Measurements from ENCODE around the gene TRIM2.

DNA sequence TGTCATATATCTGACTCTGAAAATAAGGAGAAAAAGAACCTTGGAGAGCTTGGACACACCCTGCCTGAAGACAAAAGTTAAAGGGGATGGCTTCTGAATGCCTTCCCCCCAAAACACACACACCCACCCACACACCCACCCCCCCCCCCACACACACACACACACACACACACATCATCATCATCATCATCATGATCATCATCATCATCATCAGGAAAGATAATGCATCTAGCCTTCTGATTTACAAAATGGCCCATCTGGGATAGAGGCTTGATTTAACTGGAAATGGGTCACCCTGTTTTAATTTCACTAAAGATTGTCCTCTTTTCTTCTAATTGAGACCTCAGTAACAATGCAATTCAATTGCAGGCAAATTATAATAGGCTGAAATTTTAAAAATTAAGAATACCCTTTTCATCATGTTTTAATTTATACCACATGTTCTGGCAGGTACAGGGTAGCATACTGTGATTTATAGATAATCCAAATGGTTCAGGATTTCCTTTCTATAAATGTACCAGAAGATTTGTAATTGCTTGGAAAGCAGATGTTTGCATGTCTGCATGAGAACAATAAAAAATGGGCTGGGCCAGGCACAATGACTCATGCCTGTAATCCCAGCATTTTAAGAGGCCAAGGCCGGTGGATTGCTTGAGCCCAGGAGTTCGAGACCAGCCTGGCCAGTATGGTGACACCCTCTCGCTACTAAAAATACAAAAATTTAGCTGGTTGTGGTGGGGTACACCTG, 56.5 kb downstream of the TRIM2 start:
- no peak for TF ChIP-seq EZH2 (IDR thresholded peaks at IDR 0.05; ENCODE audit: borderline replicate concordance, low read depth, low read length, poor library complexity, severe bottlenecking)
- TF ChIP-seq, protein P1, sequence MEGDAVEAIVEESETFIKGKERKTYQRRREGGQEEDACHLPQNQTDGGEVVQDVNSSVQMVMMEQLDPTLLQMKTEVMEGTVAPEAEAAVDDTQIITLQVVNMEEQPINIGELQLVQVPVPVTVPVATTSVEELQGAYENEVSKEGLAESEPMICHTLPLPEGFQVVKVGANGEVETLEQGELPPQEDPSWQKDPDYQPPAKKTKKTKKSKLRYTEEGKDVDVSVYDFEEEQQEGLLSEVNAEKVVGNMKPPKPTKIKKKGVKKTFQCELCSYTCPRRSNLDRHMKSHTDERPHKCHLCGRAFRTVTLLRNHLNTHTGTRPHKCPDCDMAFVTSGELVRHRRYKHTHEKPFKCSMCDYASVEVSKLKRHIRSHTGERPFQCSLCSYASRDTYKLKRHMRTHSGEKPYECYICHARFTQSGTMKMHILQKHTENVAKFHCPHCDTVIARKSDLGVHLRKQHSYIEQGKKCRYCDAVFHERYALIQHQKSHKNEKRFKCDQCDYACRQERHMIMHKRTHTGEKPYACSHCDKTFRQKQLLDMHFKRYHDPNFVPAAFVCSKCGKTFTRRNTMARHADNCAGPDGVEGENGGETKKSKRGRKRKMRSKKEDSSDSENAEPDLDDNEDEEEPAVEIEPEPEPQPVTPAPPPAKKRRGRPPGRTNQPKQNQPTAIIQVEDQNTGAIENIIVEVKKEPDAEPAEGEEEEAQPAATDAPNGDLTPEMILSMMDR (conservative IDR thresholded peaks at IDR 0.05; ENCODE audit: low read depth, low read length), result no peak

All from A673 (cell line).